8988T (cell line): ENCODE results near the gene NTF3.

ENCODE experiments used
- DNase-seq: peaks from one replicate; pipeline ENCODE4 v3.0.0; 2011

NTF3 gene

GRCh38 chr12:5432011-5432400 is at the start of gene NTF3:
Gene NTF3, plus strand, starts transcription at chr12:5432108. Its CDS starts 217 bp downstream, at chr12:5432325.
- no peak for DNase-seq

GRCh38 chr12:5384015-5384414 is 47.9 kb upstream of the NTF3 start:
- no peak for DNase-seq

GRCh38 chr12:5388581-5389535 is 43.0 kb upstream of the NTF3 start:
- DNase-seq = no peak

- DNase-seq = no peak
Observed at GRCh38 chr12:5390174-5390799, 41.6 kb upstream of the NTF3 start.

- DNase-seq = no peak
Observed at GRCh38 chr12:5391653-5392052, 40.3 kb upstream of the NTF3 start.

DNA sequence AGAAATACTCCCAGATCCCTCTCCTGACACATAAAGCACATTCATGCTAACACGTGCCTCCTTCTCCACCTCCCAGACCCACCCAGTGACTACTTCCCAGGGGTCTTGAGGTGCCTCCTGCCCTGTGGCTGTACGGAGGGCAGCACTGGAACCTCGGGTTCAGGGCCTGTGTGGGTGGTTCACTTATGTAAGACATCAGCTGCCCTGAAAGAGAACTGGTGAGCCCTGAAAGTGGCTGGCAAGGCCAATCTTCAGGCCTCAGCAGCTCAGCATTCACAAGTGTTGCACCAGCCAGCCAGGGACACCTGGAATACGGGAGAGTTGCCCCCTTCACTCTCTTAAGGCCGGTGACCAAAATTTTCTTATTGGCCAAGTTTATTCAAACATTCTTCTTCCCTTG is 38.9 kb upstream of the NTF3 start:
- no peak for DNase-seq

DNA sequence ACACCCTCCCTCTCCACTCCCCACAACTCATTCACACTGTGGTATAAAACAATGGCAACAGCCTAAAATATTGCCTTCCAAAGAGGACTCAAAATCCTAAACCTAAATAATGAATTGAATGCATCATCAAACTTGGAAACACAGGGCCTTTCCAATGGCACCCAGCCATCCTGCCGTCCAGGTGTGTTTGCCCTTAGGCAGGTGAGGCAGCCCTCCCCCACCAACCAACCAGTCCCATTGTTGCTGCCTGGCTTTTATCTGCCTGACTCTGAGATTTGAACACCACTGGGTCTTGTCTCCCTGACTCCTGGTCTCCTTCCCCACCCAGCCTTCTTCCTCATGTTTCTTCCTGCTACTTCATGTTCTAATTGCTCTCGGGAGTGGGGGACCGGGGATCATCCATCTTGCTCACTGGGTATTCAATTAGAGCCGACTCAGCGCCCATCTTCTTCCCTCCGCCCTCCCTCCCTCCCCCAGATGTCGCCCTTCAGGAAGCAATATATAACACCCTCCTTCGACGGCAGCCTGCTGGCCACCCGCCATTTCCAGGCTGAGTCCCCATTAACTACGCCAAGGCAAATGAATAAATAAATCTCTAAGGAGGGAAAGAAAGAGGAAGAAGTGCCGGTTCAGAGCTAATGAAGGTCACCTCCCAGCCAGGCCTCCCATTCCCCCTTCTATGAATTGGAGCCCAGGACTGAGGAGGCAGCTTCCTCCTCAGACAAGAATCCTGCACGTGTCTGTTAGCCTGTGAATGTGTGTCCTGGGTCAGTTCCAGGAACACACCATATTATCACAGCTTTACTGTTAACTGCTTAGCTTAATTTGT is 36.3 kb upstream of the NTF3 start:
- DNase-seq = no peak

- no peak for DNase-seq
Observed at GRCh38 chr12:5396541-5396940, 35.4 kb upstream of the NTF3 start.

GRCh38 chr12:5399266-5399665 is 32.6 kb upstream of the NTF3 start:
- no peak for DNase-seq

GRCh38 chr12:5402009-5402935 is 29.6 kb upstream of the NTF3 start:
- DNase-seq = no peak

GRCh38 chr12:5403411-5403810 is 28.5 kb upstream of the NTF3 start:
- DNase-seq = no peak

- no peak for DNase-seq
Observed at GRCh38 chr12:5407034-5407856, 24.7 kb upstream of the NTF3 start.

DNA sequence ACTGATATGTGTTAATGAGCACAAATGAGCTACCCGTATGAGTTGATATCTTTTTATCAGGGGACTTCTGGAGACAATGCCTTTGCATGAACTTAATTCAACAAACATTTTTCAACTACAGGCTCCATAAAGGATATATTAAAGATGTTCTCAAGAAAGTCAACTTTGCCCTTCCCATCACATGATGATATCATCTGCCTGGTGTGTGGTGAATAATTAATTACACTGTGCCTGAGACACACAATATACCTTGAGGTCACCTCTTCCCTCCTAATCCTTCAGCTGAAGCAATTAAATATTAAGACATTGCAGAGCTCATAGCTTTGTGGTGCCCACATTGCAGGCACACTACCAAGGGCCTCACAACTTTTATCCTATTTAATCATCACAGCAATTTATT is 22.3 kb upstream of the NTF3 start:
- no peak for DNase-seq

DNA sequence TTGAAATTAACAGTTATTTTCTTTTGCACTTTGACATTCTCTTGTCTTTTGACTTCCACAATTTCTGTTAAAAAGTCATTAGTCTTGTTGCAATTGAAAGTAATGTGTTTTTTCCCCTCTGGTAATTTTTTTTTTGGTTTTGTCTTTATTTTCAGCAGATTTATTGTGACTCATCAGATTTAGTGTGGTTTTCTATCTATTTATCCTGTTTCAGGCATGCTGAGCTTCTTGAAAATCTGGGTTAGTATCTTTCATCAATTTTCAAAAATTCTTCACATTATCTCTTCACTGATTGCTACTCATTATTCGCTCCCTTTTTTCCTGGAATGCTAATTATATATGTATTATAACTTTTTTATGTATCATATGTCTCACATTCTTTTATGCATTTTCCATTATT is 15.3 kb upstream of the NTF3 start:
- DNase-seq = no peak

GRCh38 chr12:5417500-5417899 is 14.4 kb upstream of the NTF3 start:
- DNase-seq = no peak

DNA sequence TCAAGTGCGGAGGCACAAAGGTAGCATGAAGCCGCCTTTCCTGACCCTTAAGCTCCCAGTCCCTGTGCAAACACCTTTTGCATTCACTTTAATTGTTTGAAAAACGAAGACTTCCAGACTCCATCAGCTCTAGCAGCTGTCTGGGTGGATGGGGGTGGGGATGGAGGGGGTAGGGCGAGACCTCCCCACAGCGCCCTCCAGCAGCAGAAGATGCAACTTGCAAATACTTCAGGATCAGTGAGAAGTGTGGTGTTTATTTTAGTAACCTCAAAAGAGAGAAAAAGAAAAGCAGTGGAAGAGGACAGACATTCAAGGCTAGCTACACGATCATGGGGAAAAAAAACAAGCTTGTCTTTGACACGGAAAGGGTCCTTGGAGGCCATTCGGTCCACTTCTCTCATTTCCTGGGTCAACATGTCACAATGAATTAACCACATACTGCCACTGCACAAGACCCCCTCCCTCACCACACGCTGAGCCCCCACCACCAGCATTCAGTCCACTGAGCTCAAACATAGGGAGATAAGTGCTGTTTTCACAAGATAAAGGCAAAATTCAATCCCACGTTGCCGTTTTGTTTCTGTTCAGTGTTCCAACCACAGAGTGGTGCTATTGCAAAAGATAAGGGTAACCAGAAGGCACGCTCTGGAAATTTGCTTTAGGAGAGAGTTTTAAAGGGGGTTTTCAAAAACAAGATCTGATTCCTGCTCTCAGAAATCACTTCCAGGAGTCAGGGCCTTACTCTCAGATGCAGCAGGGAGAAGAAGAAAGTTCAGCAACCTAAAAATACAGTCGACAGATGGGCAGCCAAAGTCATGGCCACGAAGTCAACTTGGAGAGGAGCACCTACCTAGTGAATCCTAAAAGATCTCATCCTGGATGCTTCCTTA is 3.3 kb upstream of the NTF3 start:
- no peak for DNase-seq

DNA sequence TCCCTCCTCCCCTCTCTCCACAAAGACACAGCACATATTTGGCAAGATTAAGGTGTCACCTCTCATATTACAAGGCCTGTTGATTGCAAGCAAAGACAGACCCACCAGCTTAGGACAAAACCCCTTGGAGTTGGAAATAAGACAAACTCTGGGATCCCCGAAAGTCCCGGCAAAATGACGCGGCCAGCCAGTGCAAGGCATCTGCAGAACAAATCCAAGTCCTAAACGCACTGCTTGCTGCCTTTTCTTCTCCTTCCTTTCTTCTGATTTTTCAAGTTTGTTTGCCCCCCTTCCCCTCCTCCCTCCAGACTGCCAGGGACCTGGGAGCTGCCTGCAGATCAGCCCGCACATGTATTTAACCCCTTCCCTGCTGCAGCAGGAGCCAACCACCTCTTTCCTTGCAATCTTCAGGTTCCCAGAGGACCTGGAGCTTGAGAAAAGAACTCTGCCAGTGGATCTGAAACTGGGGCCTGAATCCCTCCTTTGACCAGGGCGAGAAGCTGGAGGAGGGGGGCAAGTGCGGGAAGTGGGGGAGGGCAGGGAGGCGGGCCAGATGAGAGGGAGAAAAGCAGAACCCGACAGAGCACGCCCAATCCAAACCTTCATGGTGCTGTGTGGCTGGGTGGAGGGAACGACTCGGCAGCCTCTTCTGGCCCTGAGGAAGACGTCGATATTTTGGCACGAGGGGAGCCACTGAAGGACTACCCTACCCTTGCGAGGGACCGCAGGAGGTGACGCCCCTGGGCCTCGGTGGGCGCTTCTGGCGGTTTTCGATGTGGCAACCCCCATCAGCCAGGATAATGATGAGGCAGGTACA is 2.0 kb upstream of the NTF3 start:
- DNase-seq = no peak

DNA sequence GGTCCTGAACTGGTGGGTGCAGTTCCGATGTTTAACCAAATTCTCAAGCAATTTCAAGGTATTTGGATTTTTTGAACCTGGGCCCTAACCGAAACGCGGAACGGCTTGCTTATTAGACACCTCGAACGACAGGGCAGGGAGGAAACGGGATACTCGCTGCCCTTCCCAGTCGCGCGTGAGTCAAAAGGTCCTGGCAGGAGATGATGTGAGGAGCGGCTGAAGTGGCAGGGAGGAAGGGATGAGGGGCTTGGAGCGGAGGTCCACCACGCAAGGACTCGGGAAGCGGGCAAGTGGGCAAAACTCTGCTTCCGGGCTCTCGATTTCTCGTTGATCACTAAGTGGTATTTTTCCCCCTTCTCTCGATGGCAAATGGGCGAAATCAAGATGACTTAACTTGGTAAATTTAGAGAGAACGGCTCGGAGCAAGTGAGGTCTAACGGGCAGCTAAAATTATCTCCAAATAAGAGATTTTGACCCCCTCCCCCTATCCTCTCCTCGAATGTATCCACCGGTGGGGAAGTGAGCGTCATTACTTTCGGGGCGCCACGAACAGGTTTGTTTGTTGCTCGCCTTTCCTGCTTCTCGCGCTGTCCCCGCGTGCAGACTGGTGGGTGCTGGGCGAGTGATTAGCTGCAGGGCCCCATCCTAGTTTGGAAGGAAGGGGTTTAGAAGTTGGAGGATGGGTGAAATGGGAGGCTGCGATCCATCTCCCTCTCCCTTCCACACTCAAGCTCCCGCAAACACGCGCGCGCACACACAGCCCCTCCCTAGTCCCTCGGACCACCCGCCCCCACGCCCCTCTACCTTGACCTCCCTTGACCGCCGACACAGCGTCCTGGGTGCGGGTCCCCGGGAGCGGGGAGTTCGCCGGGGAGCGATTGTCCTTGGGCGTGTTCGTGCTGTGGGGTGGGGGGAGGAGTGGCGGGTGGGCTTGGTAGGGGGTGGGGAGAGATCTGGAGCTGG is 986 bp upstream of the NTF3 start:
- DNase-seq = no peak
